Measurements from ENCODE around the gene EHBP1L1.
"Not testable (repeated sequence)": the region's sequence is repeated elsewhere in the genome, so short reads cannot be mapped to it uniquely, and the experiment has no call there.

EHBP1L1 gene

DNA sequence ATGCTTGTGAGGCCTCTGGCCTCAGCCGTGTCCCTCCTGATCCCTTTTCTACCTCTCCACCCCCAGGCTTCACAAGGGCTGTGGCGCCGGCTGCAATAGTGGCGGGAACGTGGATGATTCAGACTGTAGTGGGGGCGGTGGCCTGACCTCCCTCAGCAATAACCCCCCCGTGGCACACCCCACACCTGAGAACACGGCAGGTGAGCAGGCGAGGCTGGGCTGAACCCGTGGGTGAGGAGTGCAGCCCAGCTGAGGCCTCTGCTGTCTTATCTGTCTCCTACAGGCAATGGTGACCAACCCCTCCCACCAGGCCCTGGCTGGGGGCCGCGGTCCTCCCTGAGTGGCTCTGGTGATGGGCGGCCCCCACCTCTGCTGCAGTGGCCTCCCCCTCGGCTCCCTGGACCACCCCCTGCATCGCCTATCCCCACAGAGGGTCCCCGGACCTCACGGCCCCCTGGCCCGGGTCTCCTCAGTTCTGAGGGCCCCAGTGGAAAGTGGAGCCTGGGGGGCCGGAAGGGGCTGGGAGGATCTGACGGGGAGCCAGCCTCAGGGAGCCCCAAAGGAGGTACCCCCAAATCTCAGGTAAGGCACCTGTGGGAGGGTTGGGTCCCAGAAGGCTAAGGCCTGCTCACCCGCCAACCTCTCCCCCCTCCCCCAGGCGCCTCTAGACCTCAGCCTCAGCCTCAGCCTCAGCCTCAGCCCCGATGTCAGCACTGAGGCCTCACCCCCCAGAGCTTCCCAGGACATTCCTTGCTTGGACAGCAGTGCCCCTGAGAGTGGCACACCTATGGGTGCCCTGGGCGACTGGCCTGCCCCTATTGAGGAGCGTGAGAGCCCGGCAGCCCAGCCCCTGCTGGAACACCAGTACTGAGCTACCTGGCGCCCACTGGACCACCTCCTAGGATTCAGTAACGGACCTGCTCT lies 60.5 kb downstream of the EHBP1L1 start:
- Mint-ChIP-seq H3K27ac (peak overlapping the region in 1 of 2 donors; percentile 55), H3K27me3 (no peaks in the 10 kb centered on the region), H3K4me3 (peak overlapping the region in 1 of 2 donors; percentile 29), H3K4me1 (peaks cover 63% of the 10 kb centered on the region), H3K9me3 (no peaks in the 10 kb centered on the region)
- ATAC-seq (no peak), DNase-seq (no peak)

- DNase-seq (no peak), ATAC-seq (no peak)
- peak overlapping the region; percentile 55 to 69 for H3K27ac Mint-ChIP-seq
- H3K9me3 Mint-ChIP-seq, result no peaks in the 10 kb centered on the region
- H3K27me3 Mint-ChIP-seq, result no peaks in the 10 kb centered on the region
- peak overlapping the region; percentile 85 to 94 for H3K4me3 Mint-ChIP-seq
- peaks cover 70% of the 10 kb centered on the region for H3K4me1 Mint-ChIP-seq
Observed at GRCh38 chr11:65637032-65637557, 61.2 kb downstream of the EHBP1L1 start.

DNA sequence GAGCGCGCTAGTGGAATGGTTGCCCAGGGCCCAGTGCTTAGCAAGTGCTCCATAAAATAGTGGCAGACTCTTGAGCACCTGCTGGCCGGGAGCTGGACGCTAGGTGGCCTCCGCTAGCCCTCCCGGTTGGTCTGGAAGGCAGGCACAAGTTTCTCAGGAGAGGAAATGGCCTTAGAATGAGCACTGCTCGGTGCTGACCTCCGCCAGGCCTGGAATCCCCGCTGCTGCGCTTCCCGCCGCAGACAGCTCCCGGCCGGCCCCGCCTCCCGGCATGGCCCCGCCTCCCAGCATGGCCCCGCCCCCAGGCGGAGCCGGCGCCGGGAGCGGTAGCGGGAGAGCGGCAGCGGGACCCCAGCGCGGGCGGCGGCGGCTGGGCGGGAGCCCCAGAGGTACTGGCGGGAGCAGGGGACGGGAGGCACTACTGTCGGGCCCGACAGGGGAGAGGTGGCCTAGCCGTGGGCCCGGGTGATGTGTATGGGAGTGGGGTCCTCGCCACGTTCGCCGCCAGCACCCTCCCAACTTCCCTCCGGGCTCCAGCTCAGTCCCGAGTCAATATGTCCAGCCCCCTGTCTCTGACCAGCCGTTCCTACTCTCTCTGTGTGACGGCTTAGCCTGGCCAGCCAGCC lies 62.1 kb downstream of the EHBP1L1 start, which contains the start of gene SIPA1:
TSS of gene SIPA1 (plus strand) at position 308 of the 626 bp plus-strand sequence. CDS start 2,821 bp downstream, outside the sequence.
- no peaks in the 10 kb centered on the region for H3K27me3 Mint-ChIP-seq
- peak within 1 kb of the TSS; percentile 61 to 94 for H3K27ac Mint-ChIP-seq
- DNase-seq (peak; percentile 77), ATAC-seq (peak; percentile 67)
- H3K9me3 Mint-ChIP-seq, result no peaks in the 10 kb centered on the region
- peaks cover 74% of the 10 kb centered on the region for H3K4me1 Mint-ChIP-seq
- peak within 1 kb of the TSS; percentile 85 to 94 for H3K4me3 Mint-ChIP-seq

GRCh38 chr11:65639228-65639597 lies 63.4 kb downstream of the EHBP1L1 start:
- not testable (repeated sequence) for H3K9me3 Mint-ChIP-seq, ATAC-seq, H3K27me3 Mint-ChIP-seq, DNase-seq
- peak overlapping the region; percentile 85 to 94 for H3K4me3 Mint-ChIP-seq
- H3K27ac Mint-ChIP-seq, result peak overlapping the region; percentile 85 to 96
- H3K4me1 Mint-ChIP-seq, result peaks cover 77% of the 10 kb centered on the region

DNA sequence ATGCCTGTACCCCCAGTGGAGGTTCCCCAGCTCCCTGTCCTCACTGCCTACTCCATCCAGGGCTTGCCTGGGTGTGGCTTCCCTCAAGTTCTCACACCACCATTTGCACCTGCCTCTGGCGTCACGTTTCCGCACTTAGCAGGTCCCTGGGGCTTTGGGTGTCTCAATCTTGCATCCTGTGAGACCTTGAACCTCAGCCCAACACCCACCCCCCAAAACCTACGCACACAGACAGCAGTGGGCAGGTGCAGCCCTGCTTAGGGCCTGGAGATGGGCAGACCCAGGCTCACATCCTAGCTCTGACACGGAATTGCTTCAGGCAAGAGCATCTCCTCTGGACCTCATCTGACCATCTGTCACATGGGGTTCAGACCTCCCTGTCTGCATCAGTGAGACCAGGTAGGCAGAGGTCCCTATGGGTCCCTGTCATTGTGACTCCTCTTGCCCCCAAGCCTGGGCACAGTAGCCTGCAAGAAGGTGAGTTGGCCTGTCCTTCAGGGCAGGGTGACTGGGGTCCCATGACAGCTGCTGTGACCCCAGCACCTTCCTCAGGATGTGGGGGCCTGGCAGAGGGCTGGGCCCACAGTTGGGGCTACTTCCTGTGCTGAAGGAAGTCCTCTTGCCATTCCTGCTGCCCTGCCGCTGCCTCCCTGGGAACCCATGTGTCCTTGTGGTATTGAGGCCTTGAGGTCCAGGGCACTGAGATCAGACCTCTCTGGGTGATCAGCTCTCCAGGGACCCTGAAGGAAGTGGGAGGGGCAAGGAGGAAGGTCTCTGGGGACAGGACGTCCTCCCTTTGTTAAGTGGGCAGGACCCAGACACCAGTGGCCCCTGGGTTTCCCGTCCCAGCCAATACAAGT lies 64.0 kb downstream of the EHBP1L1 start:
- ATAC-seq (peak; percentile 52), DNase-seq (peak; percentile 31 to 72)
- peaks cover 79% of the 10 kb centered on the region for H3K4me1 Mint-ChIP-seq
- H3K4me3 Mint-ChIP-seq, result peak overlapping the region; percentile 85
- H3K27me3 Mint-ChIP-seq, result no peaks in the 10 kb centered on the region
- H3K27ac Mint-ChIP-seq, result peak overlapping the region; percentile 92 to 96
- no peaks in the 10 kb centered on the region for H3K9me3 Mint-ChIP-seq

- peak in 1 of 2 donors; percentile 49 for DNase-seq
Observed at GRCh38 chr11:65640483-65641296, 64.8 kb downstream of the EHBP1L1 start.

DNA sequence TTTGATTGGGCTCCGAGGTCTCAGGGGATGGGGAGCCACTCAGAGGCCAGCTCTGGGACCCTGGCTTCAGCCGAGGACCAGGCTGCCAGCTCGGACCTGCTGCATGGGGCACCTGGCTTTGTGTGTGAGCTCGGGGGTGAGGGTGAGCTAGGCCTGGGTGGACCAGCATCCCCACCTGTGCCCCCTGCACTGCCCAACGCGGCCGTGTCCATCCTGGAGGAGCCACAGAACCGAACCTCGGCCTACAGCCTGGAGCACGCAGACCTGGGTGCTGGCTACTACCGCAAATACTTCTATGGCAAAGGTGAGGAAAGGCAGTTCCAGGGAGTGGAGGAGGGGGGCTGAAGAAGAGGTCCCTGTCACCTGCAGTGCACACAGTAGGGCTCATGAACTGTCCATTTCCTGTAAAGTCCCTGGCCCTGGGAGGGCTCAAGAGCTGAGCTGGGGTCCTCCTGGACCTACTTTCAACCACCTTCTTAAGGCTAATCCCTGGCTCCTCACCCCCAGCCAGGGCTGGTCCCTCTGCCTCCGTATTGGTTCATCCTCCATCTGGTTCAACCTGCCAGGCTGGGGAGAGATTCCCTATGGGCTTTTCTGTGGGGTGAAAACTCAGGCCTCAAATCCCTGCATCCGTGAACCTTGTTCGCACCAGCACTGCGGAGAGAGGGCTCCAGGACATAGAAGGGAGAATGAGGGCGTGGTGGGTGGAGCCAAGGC lies 65.6 kb downstream of the EHBP1L1 start:
- ATAC-seq (no peak), DNase-seq (no peak)
- peaks cover 74% of the 10 kb centered on the region for H3K4me1 Mint-ChIP-seq
- no peaks in the 10 kb centered on the region for H3K27me3 Mint-ChIP-seq
- peak overlapping the region; percentile 85 for H3K4me3 Mint-ChIP-seq
- peak overlapping the region; percentile 76 to 90 for H3K27ac Mint-ChIP-seq
- H3K9me3 Mint-ChIP-seq, result no peaks in the 10 kb centered on the region

More at GRCh38 chr11:65640483-65641296, 64.8 kb downstream of the EHBP1L1 start:
- ATAC-seq, result no peak
- Mint-ChIP-seq H3K9me3 (no peaks in the 10 kb centered on the region), H3K4me1 (peaks cover 74% of the 10 kb centered on the region), H3K27me3 (no peaks in the 10 kb centered on the region), H3K4me3 (peak overlapping the region; percentile 85), H3K27ac (peak overlapping the region; percentile 90 to 92)

Measured in stimulated activated naive CD8-positive, alpha-beta T cell treated with anti-CD3 and anti-CD28 coated beads, Interleukin-15, amount 100 ng/mL, for 72 hours (primary cell).